ENCODE data around the gene EXOSC7. TPM values are rescaled to one million over a fixed set of nuclear protein-coding genes. Genes with fewer than 3 reads are reported as not detected.
"Not testable (repeated sequence)": the region's sequence is repeated elsewhere in the genome, so short reads cannot be mapped to it uniquely, and the experiment has no call there.

The EXOSC7 gene
- total RNA-seq, 1 donor from 2014 or later, result 27.3 TPM

GRCh38 chr3:45049807-45050206 is 73.8 kb downstream of the EXOSC7 start:
- no peak for FAIRE-seq
- no peak for DNase-seq (ENCODE audit: low spot score in 2 of 2)

- DNase-seq (ENCODE audit: low spot score in 2 of 2) (no peak), FAIRE-seq (no peak)
These were observed 75.6 kb downstream of the EXOSC7 start for GRCh38 chr3:45051685-45052084.

- DNase-seq (ENCODE audit: low spot score in 2 of 2); FAIRE-seq: not testable (repeated sequence)
These were observed 77.8 kb downstream of the EXOSC7 start for GRCh38 chr3:45053805-45054195.

- DNase-seq (ENCODE audit: low spot score in 2 of 2), result no peak
- FAIRE-seq, result no peak
These were observed 78.3 kb downstream of the EXOSC7 start for GRCh38 chr3:45054196-45054857.

GRCh38 chr3:45055032-45055410 is 79.0 kb downstream of the EXOSC7 start:
- FAIRE-seq (no peak), DNase-seq (ENCODE audit: low spot score in 2 of 2) (no peak)

GRCh38 chr3:45055411-45056143 is 79.5 kb downstream of the EXOSC7 start:
- FAIRE-seq (no peak), DNase-seq (ENCODE audit: low spot score in 2 of 2) (no peak)

- FAIRE-seq (no peak), DNase-seq (ENCODE audit: low spot score in 2 of 2) (no peak)
These were observed 80.7 kb downstream of the EXOSC7 start for GRCh38 chr3:45056608-45057301.

GRCh38 chr3:45057557-45057956 is 81.5 kb downstream of the EXOSC7 start:
- DNase-seq (ENCODE audit: low spot score in 2 of 2), result no peak
- no peak for FAIRE-seq

- DNase-seq (ENCODE audit: low spot score in 2 of 2) (no peak), FAIRE-seq (no peak)
These were observed 83.1 kb downstream of the EXOSC7 start for GRCh38 chr3:45059132-45059531.

- DNase-seq (ENCODE audit: low spot score in 2 of 2) (no peak), FAIRE-seq (no peak)
These were observed 84.3 kb downstream of the EXOSC7 start for GRCh38 chr3:45060165-45060892.

Small RNAs within 50 kb of the gene (small RNA-seq; reads per million reads assigned to genes)
- 0.15 reads per million for gene RNU5B-3P

Other genes starting within 250 kb of the EXOSC7 start
- gene ZNF501, start 246.6 kb upstream of the EXOSC7 start, total RNA-seq, result 25.7 TPM
- gene KIAA1143, start 214.6 kb upstream of the EXOSC7 start, total RNA-seq, result 33.8 TPM
- gene KIF15, start 214.4 kb upstream of the EXOSC7 start, total RNA-seq, result 6.9 TPM
- 5.3 TPM for gene TMEM42, start 114.3 kb upstream of the EXOSC7 start, total RNA-seq
- not detected for gene TGM4, start 101.6 kb upstream of the EXOSC7 start, total RNA-seq
- gene ZDHHC3, start 70 bp upstream of the EXOSC7 start, total RNA-seq, result 44.0 TPM
- 24.1 TPM for gene CLEC3B, start 50.1 kb downstream of the EXOSC7 start, total RNA-seq
- gene CDCP1, start 170.1 kb downstream of the EXOSC7 start, total RNA-seq, result 0.41 TPM